Mammary epithelial cell (primary cell): ENCODE measurements around the gene ENOX1.

Experiments
- CTCF ChIP-seq, 2 donors: IDR thresholded peaks in 1 of 2; conservative IDR thresholded peaks in 1 of 2; 2 replicates each; pipeline ENCODE4 v1.5.1; 2011 to 2012; ENCODE audit warnings: inconsistent platforms in 2 of 2, low read length in 2 of 2, mild to moderate bottlenecking in 2 of 2, control low read depth in 1 of 2, low read depth in 1 of 2; ENCODE audit not compliant: insufficient read depth in 1 of 2; ENCODE audit errors: extremely low read depth in 1 of 2
- EZH2 ChIP-seq: IDR thresholded peaks from 2 replicates; pipeline ENCODE4 v1.6.1; 2012; ENCODE audit warnings: low read length, inconsistent platforms, borderline replicate concordance

- TF ChIP-seq CTCF (conservative IDR thresholded peaks at IDR 0.05 in 1 of 2, IDR thresholded peaks at IDR 0.05 in 1 of 2; ENCODE audit: extremely low read depth in 1 of 2, insufficient read depth in 1 of 2, low read depth in 1 of 2, low read length in 2 of 2) (no peak), EZH2 (no peak)
These were observed 548.3 kb downstream of the ENOX1 start for GRCh38 chr13:43238341-43239083.
